Urothelium cell line (cell line): ENCODE measurements around the gene FRMD8.

Experiments used
- DNase-seq: peaks from one replicate; pipeline ENCODE4 v3.0.0; 2011; ENCODE audit warnings: low spot score, mixed read lengths
- FAIRE-seq: peaks from 2 replicates; lab custom pipeline; 2011; peaks lifted over from hg19 to GRCh38; lab: Jason Lieb, UNC

Gene FRMD8

GRCh38 chr11:65432686-65433582 is 46.5 kb downstream of the FRMD8 start:
- FAIRE-seq (no peak), DNase-seq (no peak)

- FAIRE-seq, result no peak
- no peak for DNase-seq
Observed at GRCh38 chr11:65433657-65434056, 47.2 kb downstream of the FRMD8 start.

GRCh38 chr11:65434057-65434666 is 47.7 kb downstream of the FRMD8 start:
- FAIRE-seq (no peak), DNase-seq (no peak)

DNA sequence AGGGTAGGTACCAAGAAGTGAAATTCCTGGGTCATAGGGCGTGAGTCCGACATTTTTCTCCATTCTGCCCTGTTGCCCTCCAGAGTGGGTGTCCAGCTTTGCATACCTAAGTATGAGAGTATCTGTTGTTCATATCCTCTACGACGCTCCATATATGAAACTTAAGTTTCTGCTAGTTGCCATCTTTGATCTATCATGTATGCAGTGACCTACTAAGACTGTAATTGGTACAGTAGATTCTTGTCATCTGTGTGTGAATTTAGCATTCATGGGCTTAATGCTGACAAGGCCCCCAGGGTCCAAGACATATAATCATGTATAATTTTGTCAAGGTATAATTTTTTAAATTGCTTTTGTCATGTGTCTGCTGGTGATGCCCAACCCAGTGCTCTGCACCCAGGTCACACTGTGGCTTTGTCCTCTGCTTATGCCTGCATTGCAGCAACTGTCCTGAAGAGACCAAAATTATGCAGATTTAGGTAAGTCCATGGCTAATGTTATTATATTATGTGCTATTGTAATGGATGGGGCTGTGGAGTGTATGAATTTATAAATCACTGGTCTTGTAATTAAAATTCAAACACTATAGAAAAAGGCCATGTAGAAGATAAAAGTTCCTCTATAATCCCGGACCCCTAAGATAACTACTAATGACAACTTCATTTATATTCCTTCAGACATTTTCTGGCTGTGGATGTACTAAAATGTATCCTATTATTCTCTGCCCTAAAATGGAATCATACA is 48.4 kb downstream of the FRMD8 start:
- DNase-seq (no peak), FAIRE-seq (no peak)

DNA sequence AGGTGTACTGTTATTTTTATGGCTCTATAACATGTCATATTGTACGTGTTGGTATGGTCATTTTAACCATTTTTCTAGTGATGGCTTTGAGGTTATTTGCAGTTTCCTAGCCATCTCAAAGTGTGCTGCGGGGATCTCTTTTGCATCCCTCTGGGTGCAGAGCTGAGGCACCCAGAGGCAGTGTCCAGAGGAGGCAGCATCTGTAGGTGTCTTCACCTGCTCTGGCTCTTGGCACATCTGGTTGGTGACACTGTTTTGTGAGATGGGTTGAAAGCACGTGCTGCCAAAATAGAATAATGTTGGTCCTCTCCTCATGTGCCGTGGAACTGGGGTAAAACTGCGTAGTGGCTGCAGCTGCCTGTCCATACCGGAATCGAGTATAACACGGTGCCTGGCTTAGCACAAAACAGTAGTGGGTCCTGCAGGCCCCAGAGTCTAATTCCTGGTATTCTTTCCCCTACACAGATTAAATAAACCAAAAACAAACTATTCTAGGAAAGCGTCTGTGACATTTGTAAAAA is 49.0 kb downstream of the FRMD8 start:
- FAIRE-seq (no peak), DNase-seq (no peak)

DNA sequence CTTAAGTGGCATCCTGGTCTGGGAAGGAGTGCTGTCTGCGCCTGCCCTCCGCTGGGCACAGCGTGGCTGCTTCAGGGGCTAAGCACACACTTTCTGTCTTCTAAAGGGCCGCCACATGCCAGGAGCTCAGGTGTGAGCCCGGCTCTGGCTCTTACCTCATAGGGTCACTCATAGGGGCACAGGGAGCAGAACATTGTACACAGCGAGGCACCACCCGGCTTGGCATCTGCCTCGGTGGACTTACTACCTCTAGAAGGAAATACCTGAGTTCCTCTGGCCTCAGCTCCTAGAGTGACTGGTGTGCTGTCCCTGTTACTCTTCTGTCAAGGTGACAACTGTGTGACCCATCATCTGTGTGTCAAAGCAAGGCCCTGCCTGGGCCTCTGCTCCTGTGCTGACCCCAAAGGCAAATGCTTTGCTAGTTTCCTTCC is 49.6 kb downstream of the FRMD8 start:
- DNase-seq (no peak), FAIRE-seq (no peak)

GRCh38 chr11:65436412-65437032 is 50.1 kb downstream of the FRMD8 start:
- FAIRE-seq, result no peak
- no peak for DNase-seq

DNA sequence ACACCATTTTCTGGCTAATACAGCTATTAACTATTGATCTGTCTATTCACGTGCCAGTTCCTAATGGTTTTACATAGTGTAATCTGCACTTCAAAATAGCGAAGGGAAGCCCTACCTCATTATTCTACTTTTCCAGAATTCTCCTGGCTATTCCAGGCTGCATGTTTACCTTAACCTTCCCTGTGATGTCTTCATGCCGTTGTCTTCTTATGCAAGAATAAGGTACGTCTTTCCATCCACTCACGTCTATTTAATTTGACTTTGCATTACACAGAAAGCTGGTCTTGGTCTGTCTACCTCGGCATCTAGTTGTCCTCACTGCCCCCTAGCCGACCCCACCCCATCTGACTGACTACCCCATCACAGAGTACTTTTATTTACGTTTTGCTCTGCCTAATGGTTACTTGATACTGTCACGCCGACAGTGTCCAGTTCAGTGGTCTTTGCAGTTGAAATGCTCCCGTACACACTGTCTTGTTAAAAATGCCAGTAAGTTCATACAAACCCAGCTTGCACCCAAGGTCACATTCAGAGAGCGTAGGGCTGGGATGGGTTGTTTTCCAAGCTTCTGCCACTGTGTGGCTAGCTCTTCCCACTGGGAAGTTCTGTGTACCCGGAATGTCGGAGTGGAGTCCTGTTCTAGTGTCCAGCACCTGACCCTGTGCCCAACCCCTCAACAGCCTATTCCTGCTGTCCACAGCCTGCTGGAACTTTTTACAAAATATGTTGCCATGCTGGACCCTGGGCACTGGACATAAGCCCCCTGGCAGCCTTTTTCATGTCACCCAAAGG is 51.2 kb downstream of the FRMD8 start:
- no peak for DNase-seq
- no peak for FAIRE-seq

DNA sequence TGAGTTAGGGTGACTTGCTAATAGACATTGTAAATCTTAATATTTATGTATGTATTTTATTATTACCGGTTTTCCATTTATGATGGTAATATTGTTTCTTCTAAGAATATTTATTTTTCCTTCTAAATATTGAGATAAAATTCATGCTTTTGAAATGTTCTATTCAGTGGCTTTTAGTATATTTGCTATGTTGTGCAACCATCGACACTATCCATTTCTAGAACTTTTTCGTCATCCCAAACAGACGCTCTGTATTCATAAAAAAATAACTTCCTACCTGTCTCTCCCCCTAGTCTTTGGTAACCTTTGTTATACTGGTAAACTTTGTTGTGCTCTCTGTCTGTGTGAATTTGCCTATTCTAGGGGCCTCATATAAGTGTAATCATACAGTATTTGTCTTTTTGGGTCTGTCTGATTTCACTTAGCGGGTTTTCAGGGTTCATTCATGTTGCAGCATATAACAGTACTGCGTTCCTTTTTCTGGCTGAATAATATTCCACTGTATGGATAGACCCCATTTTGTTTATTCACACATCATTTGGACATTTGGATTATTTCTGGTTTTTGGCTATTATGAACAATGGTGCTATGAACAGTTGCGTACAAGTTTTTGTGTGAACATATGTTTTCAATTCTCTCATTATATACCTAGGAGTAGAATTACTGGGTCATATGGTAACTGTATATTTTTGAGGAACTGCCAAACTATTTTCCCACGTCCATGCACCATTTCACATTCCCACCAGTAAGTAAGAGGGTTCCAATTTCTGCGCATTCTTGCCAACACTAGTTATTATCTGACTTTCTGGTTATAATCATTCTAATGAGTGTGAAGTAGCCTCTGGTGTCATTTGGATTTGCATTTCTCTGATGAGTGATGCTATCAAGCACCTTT is 52.1 kb downstream of the FRMD8 start:
- DNase-seq (no peak), FAIRE-seq (no peak)

GRCh38 chr11:65439331-65440181 is 53.1 kb downstream of the FRMD8 start:
- FAIRE-seq, result no peak

DNA sequence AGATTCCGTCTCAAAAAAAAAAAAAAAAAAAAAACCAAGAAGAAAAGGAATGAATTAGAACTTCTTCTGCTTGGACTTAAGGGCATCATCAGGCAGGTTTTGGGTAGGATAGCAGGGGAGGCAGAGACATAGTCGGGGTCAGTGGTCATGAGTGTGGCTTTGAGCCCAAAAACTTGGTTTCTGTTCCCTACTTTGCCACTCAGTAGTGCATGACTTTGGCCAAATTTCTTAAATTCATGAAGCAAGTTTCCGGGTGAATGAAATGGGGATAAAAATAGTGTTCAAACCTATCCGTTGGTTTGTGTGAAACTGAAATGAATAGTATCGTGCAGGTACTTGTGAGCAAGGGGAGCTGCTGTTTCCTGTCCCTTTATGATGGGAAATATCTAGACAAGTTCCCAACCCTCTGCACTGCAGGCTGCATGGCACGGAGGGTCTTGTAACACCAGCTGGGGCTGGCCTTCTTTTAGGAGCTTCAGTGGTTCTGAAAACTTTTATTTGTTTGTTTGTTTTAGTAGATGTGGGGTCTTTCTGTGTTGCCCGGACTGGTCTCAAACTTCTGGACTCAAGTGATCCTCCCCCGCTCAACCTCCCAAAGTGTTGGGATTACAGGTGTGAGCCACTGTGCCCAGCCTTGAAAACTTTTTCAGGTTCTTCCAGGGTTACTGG is 54.5 kb downstream of the FRMD8 start:
- FAIRE-seq, result no peak
- no peak for DNase-seq

More at GRCh38 chr11:65439331-65440181, 53.1 kb downstream of the FRMD8 start:
- no peak for DNase-seq

- DNase-seq (no peak), FAIRE-seq (no peak)
Observed at GRCh38 chr11:65442842-65443331, 56.5 kb downstream of the FRMD8 start.

- no peak for FAIRE-seq
- no peak for DNase-seq
Observed at GRCh38 chr11:65444314-65445051, 58.0 kb downstream of the FRMD8 start.

- no peak for DNase-seq
- no peak for FAIRE-seq
Observed at GRCh38 chr11:65445101-65445603, 58.7 kb downstream of the FRMD8 start.

GRCh38 chr11:65445604-65446445 is 59.4 kb downstream of the FRMD8 start:
- FAIRE-seq (no peak), DNase-seq (no peak)
